Stimulated activated CD4-positive, alpha-beta T cell treated with anti-CD3 and anti-CD28 coated beads, Interleukin-4, amount 100 ng/mL, for 24 hours (primary cell): ENCODE results near the gene IL17REL.

Experiments used
- DNase-seq: peaks from one replicate; pipeline ENCODE4 v3.0.0-alpha.2; 2020

The IL17REL gene

GRCh38 chr22:50045211-50046018 is 32.9 kb upstream of the IL17REL start:
- DNase-seq = no peak

GRCh38 chr22:50044485-50045118 is 32.0 kb upstream of the IL17REL start:
- DNase-seq = no peak

DNA sequence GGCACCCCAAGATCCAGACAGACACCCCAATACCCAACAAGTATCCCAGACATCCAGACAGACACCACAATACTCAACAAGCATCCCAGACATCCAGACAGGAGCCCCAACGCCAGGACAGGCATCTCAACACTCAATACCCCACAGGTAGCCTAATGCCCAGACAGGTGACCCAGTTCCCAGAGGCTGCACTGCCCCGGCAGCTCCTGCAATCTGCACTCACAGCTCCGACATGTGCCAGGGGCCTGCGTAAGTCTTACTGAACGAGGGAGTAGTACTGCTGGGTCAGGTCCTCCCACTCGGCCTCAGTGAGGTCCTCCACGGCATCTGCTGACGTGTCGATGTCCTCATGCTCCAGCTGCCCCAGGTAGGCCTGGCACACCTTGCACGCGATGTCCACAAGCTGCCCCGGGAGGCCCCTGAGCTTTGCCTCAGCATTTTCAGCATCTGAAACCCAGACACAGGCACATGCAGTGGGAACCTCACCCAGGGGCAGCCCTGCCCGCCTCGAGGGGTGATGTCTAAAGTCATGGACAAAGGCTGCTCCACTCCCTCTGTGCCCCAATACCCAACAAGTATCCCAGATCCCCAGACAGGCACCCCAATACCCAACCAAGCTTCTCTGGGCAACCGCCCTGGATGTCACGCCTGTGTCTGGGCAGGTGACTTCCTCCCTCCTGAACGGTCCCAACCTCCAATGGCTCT is 28.9 kb upstream of the IL17REL start:
- no peak for DNase-seq

GRCh38 chr22:50040717-50041116 is 28.2 kb upstream of the IL17REL start:
- no peak for DNase-seq

GRCh38 chr22:50039669-50040443 is 27.3 kb upstream of the IL17REL start:
- no peak for DNase-seq

- DNase-seq = no peak
Measured at GRCh38 chr22:50035976-50036724, 23.6 kb upstream of the IL17REL start.

DNA sequence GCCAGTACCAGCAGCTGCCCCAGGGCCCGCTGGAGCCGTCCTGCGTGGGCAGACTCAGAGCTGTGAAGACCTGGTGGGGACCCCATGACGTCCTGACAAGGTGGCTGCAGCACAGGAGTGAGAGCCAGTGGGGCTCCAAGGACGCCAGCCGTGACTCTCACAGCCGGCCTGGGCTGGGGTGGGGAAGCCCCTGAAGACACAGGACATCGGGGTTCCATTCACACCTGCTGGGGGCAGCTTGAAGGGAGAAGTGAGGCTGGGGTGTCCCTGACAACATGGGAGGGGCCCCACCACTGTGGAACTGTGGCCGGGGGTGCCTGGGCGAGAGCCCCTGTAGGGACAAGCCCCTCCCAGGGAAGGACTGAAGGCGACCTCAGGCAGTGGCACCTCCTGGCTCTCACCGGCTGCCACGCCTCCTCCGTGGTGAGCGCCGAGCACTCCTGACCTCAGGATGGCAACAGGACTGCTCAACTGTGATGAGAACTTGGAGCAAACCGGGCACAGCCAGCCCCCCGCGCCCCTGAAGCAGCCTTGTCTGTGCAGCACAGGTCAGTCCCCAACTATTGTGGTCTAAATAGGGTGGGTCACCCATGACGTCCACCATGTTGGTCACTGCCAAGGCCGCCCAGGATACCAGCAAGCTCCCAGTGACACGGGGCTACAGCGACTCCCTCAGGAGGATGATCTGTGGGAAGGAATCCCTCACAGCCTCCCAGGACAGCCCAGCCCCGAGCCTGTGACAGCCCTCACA is 22.7 kb upstream of the IL17REL start:
- no peak for DNase-seq

- no peak for DNase-seq
Measured at GRCh38 chr22:50034126-50035081, 21.8 kb upstream of the IL17REL start.

DNA sequence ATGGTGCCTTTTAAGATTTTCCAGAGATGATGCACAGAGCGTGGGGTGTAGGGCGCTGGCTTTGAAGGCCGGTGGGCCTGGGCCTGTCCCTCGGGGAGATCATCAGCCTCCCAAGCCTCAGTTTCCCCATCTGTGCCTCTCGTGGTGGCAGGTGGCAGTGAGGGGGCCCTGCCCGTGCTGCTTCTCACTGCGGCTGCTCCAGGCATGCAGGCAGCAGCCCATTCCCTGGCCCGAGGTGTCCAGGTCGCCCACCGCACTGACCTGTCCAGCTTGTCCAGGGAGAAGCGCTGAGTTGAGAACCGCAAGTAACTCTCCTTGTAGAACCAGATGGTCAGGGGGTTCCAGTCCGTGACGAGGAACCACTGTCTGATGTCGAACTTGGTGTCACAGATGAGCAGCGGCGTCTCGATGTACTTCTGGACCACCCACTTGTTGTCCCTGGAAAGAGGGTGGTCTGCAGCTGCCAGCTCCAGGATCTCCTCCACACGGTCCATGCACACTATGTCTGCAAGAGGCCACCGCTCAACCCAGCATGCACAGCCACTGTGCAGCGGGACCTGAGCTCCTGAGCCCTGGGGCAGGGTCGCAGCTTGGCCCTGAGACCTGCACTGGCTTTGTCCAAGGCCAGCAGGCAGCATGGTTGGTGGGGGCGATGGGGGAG is 20.5 kb upstream of the IL17REL start:
- DNase-seq = no peak

DNA sequence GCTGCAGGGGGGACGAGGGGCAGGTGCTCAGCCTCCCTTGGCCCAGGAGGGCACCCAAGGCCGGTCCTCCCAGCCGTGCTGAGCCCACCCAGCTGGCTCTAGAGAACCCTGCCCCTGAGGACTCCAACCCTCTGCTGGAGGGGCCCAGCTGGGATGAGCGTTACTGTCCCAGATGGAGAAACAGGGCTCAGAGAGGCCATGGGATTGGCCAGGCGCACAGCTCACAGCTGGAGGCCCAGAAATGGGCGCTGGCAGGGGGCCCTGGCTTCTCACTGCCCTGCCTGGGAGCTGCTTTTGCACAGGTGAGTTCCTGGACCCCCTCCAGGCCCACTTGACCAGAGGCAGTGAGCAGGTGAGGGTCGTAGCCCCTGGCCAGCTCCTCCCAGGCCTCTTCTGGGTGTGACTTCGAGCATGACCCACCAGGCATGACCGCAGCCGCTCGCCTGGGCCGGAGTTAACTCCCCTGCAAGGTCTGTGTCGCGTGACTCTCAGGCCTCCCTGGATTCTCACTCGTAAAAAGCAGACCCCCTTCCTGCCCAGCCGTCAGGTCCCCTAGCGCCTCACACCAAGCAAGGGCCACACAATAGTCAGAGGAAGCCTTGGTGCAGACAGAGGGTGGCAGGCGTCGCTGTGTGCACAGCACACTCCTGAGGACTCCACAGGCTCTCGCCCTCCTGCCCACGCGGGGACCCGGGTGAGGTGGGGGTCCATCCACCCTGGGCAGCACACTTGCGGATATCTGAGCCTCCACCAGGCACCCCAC is 19.7 kb upstream of the IL17REL start:
- DNase-seq = no peak

DNA sequence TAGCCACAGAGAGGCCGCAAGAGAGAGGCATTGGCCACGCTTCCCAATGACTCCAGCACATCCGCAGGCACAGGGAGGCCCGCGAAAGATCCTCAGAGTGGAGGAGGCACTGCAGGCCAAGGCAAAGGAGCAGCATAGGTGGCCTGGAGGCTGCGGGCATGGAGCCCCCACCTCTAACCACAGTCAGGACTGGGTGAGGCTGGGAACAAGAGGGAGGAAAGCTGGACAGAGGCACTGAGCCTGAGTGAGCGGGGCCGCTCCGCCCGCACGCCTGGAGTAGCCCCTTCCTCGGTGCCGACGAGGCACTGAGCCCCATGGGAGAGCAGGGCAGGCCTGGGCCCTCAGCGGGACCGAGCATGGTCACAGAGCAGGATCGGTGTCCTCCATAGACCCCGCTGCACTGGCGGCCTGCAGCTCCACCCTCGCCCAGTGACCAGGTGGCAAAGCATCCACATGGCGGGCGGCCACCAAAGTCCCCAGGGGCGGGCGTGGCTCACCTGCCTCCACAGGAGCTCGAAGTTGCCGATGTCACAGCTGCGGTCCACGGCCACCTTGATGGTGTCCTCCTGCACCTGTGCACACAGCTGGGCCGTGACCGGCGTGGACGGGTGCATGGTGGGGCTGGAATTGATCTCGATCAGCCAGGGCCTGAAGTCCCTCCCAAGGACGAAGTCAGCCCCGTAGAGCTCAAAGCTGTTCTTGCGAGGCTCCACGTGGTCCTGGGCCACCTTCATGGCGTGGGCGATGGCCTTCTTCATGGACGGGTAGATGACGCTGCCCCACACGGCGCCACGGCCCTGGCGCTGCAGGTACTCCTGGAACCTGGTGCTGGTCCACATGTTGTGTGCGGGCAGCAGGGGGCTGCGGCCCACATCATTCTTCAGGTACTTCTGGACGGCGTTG is 18.9 kb upstream of the IL17REL start:
- DNase-seq = no peak

GRCh38 chr22:50030297-50031188 is 18.0 kb upstream of the IL17REL start:
- peak; percentile 81 for DNase-seq

- peak; percentile 72 for DNase-seq
Measured at GRCh38 chr22:50027639-50028537, 15.3 kb upstream of the IL17REL start.

DNA sequence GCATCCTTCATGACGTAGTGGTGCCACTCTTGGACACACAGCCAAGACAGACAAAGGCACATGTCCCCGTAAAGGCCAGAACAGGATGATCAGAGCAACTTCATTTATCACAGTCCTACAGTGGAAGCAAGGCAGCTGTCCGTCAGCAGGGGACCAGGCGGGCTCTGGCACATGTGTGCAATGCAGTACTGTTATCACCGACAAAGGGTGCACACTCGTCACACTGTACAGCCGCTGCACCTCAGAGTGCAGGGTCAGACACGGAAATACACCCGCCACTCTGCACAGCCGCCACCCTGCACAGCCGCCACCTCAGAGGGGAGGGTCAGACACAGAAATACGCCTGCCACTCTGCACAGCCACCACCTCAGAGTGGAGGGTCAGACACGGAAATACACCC is 13.4 kb upstream of the IL17REL start:
- DNase-seq = no peak

DNA sequence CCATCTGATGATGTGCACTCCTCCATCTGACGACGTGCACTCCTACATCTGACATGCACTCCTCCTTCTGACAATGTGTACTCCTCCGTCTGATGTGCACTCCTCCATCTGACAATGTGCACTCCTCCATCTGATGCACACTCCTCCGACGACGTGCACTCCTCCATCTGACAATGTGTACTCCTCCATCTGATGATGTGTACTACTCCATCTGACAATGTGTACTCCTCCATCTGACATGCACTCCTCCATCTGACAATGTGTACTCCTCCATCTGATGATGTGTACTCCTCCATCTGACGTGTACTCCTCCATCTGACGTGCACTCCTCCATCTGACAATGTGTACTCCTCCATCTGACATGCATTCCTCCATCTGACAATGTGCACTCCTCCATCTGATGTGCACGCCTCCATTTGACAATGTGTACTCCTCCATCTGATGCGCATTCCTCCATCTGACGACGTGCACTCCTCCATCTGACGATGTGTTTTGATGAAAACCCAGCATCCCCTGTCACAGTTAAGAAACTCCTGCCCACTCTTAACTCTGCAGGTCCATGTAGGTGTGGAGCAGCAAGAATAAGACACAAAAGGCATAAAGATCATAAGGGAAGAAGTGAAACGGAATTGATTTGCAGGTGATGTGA is 9.7 kb upstream of the IL17REL start:
- DNase-seq = no peak
